Measurements from ENCODE around the gene TFEB.
A peak's percentile ranks its signal among the peaks of the same experiment; 100 is the strongest.

TFEB gene

GRCh38 chr6:41705996-41706835, 29.2 kb downstream of the TFEB start (continued):
- TF ChIP-seq PRDM10 (tag by site-specific recombination; IDR thresholded peaks at IDR 0.05) (peak; percentile 87), ZNF133 (tag by site-specific recombination; IDR thresholded peaks at IDR 0.05) (no peak), EGR2 (tag by site-specific recombination; IDR thresholded peaks at IDR 0.05; ENCODE audit: low read depth) (peak; percentile 52; the same call in 1 of the 2 replicates), ZNF341 (tag by site-specific recombination; IDR thresholded peaks at IDR 0.05; ENCODE audit: low read depth) (no peak), ZNF658 (tag by site-specific recombination; IDR thresholded peaks at IDR 0.05) (no peak), ZNF571 (tag by site-specific recombination; IDR thresholded peaks at IDR 0.05) (no peak), ZBTB17 (tag by site-specific recombination; IDR thresholded peaks at IDR 0.05) (peak; percentile 75), ZNF549 (tag by site-specific recombination; IDR thresholded peaks at IDR 0.05) (no peak), ZFHX2 (tag by site-specific recombination; conservative IDR thresholded peaks at IDR 0.05) (peak; percentile 41), ZFP41 (tag by site-specific recombination; IDR thresholded peaks at IDR 0.05; ENCODE audit: borderline replicate concordance) (no peak), ZNF600 (tag by site-specific recombination; IDR thresholded peaks at IDR 0.05) (peak; percentile 93), ZNF776 (tag by site-specific recombination; IDR thresholded peaks at IDR 0.05; ENCODE audit: borderline replicate concordance) (no peak), CTCF (tag by site-specific recombination; IDR thresholded peaks at IDR 0.05) (peak; percentile 76), GLIS1 (tag by site-specific recombination; IDR thresholded peaks at IDR 0.05) (no peak), ZNF660 (tag by site-specific recombination; IDR thresholded peaks at IDR 0.05) (0 out of 2 replicates have a peak, but pooled peaks have one; percentile 27), ZNF350 (tag by site-specific recombination; IDR thresholded peaks at IDR 0.05) (no peak), ZNF768 (tag by site-specific recombination; IDR thresholded peaks at IDR 0.05) (no peak), WT1 (tag by site-specific recombination; IDR thresholded peaks at IDR 0.05) (no peak)
- TF ChIP-seq, protein P1, sequence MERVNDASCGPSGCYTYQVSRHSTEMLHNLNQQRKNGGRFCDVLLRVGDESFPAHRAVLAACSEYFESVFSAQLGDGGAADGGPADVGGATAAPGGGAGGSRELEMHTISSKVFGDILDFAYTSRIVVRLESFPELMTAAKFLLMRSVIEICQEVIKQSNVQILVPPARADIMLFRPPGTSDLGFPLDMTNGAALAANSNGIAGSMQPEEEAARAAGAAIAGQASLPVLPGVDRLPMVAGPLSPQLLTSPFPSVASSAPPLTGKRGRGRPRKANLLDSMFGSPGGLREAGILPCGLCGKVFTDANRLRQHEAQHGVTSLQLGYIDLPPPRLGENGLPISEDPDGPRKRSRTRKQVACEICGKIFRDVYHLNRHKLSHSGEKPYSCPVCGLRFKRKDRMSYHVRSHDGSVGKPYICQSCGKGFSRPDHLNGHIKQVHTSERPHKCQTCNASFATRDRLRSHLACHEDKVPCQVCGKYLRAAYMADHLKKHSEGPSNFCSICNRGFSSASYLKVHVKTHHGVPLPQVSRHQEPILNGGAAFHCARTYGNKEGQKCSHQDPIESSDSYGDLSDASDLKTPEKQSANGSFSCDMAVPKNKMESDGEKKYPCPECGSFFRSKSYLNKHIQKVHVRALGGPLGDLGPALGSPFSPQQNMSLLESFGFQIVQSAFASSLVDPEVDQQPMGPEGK (tag by site-specific recombination; IDR thresholded peaks at IDR 0.05), result peak; percentile 48
- TF ChIP-seq, protein P2, sequence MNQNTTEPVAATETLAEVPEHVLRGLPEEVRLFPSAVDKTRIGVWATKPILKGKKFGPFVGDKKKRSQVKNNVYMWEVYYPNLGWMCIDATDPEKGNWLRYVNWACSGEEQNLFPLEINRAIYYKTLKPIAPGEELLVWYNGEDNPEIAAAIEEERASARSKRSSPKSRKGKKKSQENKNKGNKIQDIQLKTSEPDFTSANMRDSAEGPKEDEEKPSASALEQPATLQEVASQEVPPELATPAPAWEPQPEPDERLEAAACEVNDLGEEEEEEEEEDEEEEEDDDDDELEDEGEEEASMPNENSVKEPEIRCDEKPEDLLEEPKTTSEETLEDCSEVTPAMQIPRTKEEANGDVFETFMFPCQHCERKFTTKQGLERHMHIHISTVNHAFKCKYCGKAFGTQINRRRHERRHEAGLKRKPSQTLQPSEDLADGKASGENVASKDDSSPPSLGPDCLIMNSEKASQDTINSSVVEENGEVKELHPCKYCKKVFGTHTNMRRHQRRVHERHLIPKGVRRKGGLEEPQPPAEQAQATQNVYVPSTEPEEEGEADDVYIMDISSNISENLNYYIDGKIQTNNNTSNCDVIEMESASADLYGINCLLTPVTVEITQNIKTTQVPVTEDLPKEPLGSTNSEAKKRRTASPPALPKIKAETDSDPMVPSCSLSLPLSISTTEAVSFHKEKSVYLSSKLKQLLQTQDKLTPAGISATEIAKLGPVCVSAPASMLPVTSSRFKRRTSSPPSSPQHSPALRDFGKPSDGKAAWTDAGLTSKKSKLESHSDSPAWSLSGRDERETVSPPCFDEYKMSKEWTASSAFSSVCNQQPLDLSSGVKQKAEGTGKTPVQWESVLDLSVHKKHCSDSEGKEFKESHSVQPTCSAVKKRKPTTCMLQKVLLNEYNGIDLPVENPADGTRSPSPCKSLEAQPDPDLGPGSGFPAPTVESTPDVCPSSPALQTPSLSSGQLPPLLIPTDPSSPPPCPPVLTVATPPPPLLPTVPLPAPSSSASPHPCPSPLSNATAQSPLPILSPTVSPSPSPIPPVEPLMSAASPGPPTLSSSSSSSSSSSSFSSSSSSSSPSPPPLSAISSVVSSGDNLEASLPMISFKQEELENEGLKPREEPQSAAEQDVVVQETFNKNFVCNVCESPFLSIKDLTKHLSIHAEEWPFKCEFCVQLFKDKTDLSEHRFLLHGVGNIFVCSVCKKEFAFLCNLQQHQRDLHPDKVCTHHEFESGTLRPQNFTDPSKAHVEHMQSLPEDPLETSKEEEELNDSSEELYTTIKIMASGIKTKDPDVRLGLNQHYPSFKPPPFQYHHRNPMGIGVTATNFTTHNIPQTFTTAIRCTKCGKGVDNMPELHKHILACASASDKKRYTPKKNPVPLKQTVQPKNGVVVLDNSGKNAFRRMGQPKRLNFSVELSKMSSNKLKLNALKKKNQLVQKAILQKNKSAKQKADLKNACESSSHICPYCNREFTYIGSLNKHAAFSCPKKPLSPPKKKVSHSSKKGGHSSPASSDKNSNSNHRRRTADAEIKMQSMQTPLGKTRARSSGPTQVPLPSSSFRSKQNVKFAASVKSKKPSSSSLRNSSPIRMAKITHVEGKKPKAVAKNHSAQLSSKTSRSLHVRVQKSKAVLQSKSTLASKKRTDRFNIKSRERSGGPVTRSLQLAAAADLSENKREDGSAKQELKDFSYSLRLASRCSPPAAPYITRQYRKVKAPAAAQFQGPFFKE (tag by site-specific recombination; IDR thresholded peaks at IDR 0.05; ENCODE audit: borderline replicate concordance), result no peak
